Muscle layer of colon (tissue), 2 donors: ENCODE results near the gene CLEC20A.

ENCODE experiments used
- H3K27ac ChIP-seq: one replicate; pipeline ENCODE4 v1.7.0; 2013; ENCODE audit warnings: low read depth, mild to moderate bottlenecking, low read length, moderate library complexity
- H3K27me3 ChIP-seq, 2 donors: one replicate each; pipeline ENCODE4 v1.7.0; 2013; ENCODE audit warnings: low read length in 2 of 2, mild to moderate bottlenecking in 2 of 2; ENCODE audit not compliant: insufficient read depth in 2 of 2, control insufficient read depth in 1 of 2
- H3K36me3 ChIP-seq: one replicate; pipeline ENCODE4 v1.7.0; 2013; ENCODE audit warnings: mild to moderate bottlenecking, low read length; ENCODE audit not compliant: insufficient read depth
- H3K4me1 ChIP-seq: one replicate; pipeline ENCODE4 v1.7.0; 2013; ENCODE audit warnings: mild to moderate bottlenecking, low read length; ENCODE audit not compliant: insufficient read depth
- H3K4me3 ChIP-seq, 2 donors: one replicate each; pipeline ENCODE4 v1.7.0; 2013; ENCODE audit warnings: low read length in 2 of 2, low read depth in 1 of 2, mild to moderate bottlenecking in 1 of 2, moderate library complexity in 1 of 2
- H3K9ac ChIP-seq: one replicate; pipeline ENCODE4 v1.7.0; 2013; ENCODE audit warnings: low read length
- H3K9me3 ChIP-seq: one replicate; pipeline ENCODE4 v1.7.0; 2013; ENCODE audit warnings: mild to moderate bottlenecking, low read length
- donor health status: abdominal sarcoma.
- donor health status: Adenocarcinoma of cecum.

The CLEC20A gene

GRCh38 chr1:178537382-178538090 is 40.8 kb upstream of the CLEC20A start:
- Histone ChIP-seq H3K27me3 (no peaks in the 10 kb centered on the region), H3K4me1 (peaks cover 4% of the 10 kb centered on the region), H3K36me3 (no peaks in the 10 kb centered on the region), H3K27ac (no peak overlapping the region), H3K9me3 (no peaks in the 10 kb centered on the region), H3K9ac (no peak overlapping the region), H3K4me3 (no peak overlapping the region)

GRCh38 chr1:178536844-178537371 is 40.1 kb upstream of the CLEC20A start:
- Histone ChIP-seq H3K27ac (no peak overlapping the region), H3K9me3 (no peaks in the 10 kb centered on the region), H3K27me3 (no peaks in the 10 kb centered on the region), H3K4me1 (peaks cover 4% of the 10 kb centered on the region), H3K36me3 (no peaks in the 10 kb centered on the region), H3K9ac (no peak overlapping the region), H3K4me3 (no peak overlapping the region)

GRCh38 chr1:178536329-178536728 is 39.6 kb upstream of the CLEC20A start:
- no peaks in the 10 kb centered on the region for H3K9me3 ChIP-seq
- H3K4me3 ChIP-seq = no peak overlapping the region
- H3K4me1 ChIP-seq = no peaks in the 10 kb centered on the region
- no peaks in the 10 kb centered on the region for H3K36me3 ChIP-seq
- H3K9ac ChIP-seq = no peak overlapping the region
- no peak overlapping the region for H3K27ac ChIP-seq
- H3K27me3 ChIP-seq = no peaks in the 10 kb centered on the region

GRCh38 chr1:178534137-178534868 is 37.5 kb upstream of the CLEC20A start:
- Histone ChIP-seq H3K4me1 (no peaks in the 10 kb centered on the region), H3K27ac (no peak overlapping the region), H3K9me3 (no peaks in the 10 kb centered on the region), H3K4me3 (no peak overlapping the region), H3K27me3 (no peaks in the 10 kb centered on the region), H3K36me3 (no peaks in the 10 kb centered on the region), H3K9ac (no peak overlapping the region)

- Histone ChIP-seq H3K4me1 (no peaks in the 10 kb centered on the region), H3K36me3 (no peaks in the 10 kb centered on the region), H3K4me3 (no peak overlapping the region)
These were observed 36.6 kb upstream of the CLEC20A start for GRCh38 chr1:178533121-178533946.

GRCh38 chr1:178532392-178532791 is 35.6 kb upstream of the CLEC20A start:
- H3K9ac ChIP-seq = no peak overlapping the region
- no peaks in the 10 kb centered on the region for H3K4me1 ChIP-seq
- no peak overlapping the region for H3K27ac ChIP-seq
- no peaks in the 10 kb centered on the region for H3K9me3 ChIP-seq
- H3K36me3 ChIP-seq = no peaks in the 10 kb centered on the region
- H3K27me3 ChIP-seq = no peaks in the 10 kb centered on the region
- H3K4me3 ChIP-seq = no peak overlapping the region

More at GRCh38 chr1:178533121-178533946, 36.6 kb upstream of the CLEC20A start:
- Histone ChIP-seq H3K9ac (no peak overlapping the region), H3K27me3 (no peaks in the 10 kb centered on the region), H3K9me3 (no peaks in the 10 kb centered on the region), H3K27ac (no peak overlapping the region)

GRCh38 chr1:178531887-178532286 is 35.1 kb upstream of the CLEC20A start:
- H3K9me3 ChIP-seq = no peaks in the 10 kb centered on the region
- no peak overlapping the region for H3K27ac ChIP-seq
- H3K9ac ChIP-seq = no peak overlapping the region

GRCh38 chr1:178530502-178530901 is 33.7 kb upstream of the CLEC20A start:
- H3K36me3 ChIP-seq = no peaks in the 10 kb centered on the region
- H3K4me3 ChIP-seq = no peak overlapping the region
- no peaks in the 10 kb centered on the region for H3K9me3 ChIP-seq
- no peak overlapping the region for H3K27ac ChIP-seq
- H3K27me3 ChIP-seq = no peaks in the 10 kb centered on the region
- H3K9ac ChIP-seq = no peak overlapping the region
- no peaks in the 10 kb centered on the region for H3K4me1 ChIP-seq

More at GRCh38 chr1:178531887-178532286, 35.1 kb upstream of the CLEC20A start:
- Histone ChIP-seq H3K4me3 (no peak overlapping the region), H3K36me3 (no peaks in the 10 kb centered on the region), H3K4me1 (no peaks in the 10 kb centered on the region), H3K27me3 (no peaks in the 10 kb centered on the region)

GRCh38 chr1:178530037-178530402 is 33.3 kb upstream of the CLEC20A start:
- no peaks in the 10 kb centered on the region for H3K36me3 ChIP-seq
- no peak overlapping the region for H3K27ac ChIP-seq
- H3K27me3 ChIP-seq = no peaks in the 10 kb centered on the region
- no peaks in the 10 kb centered on the region for H3K9me3 ChIP-seq
- no peak overlapping the region for H3K4me3 ChIP-seq
- no peaks in the 10 kb centered on the region for H3K4me1 ChIP-seq
- H3K9ac ChIP-seq = no peak overlapping the region

GRCh38 chr1:178529364-178530036 is 32.7 kb upstream of the CLEC20A start:
- H3K9me3 ChIP-seq = no peaks in the 10 kb centered on the region
- no peaks in the 10 kb centered on the region for H3K36me3 ChIP-seq
- H3K27me3 ChIP-seq = no peaks in the 10 kb centered on the region
- no peaks in the 10 kb centered on the region for H3K4me1 ChIP-seq
- no peak overlapping the region for H3K27ac ChIP-seq
- H3K4me3 ChIP-seq = no peak overlapping the region
- H3K9ac ChIP-seq = no peak overlapping the region

GRCh38 chr1:178528953-178529335 is 32.2 kb upstream of the CLEC20A start:
- Histone ChIP-seq H3K4me3 (no peak overlapping the region), H3K36me3 (no peaks in the 10 kb centered on the region), H3K27me3 (no peaks in the 10 kb centered on the region), H3K27ac (no peak overlapping the region), H3K4me1 (no peaks in the 10 kb centered on the region), H3K9me3 (no peaks in the 10 kb centered on the region), H3K9ac (no peak overlapping the region)
